HEK293T (cell line): Measurements from ENCODE around the gene NR2C1.

Experiments used
- ARNT ChIP-seq: fragments of 450-650 bp; IDR thresholded peaks from 2 replicates; pipeline ENCODE4 v1.6.1; 2017; ENCODE audit warnings: mild to moderate bottlenecking
- BHLHE40 ChIP-seq: fragments of 450-650 bp; IDR thresholded peaks from 2 replicates; pipeline ENCODE4 v1.6.1; 2016; ENCODE audit warnings: mild to moderate bottlenecking, moderate library complexity, borderline replicate concordance
- CTBP1 ChIP-seq: fragments of 450-650 bp; IDR thresholded peaks from 2 replicates; pipeline ENCODE4 v1.6.1; 2016; ENCODE audit warnings: borderline replicate concordance
- ELF4 ChIP-seq: fragments of 450-650 bp; IDR thresholded peaks from 2 replicates; pipeline ENCODE4 v1.6.1; 2017; ENCODE audit warnings: antibody characterized with exemption
- FOXA1 ChIP-seq: fragments of 450-650 bp; IDR thresholded peaks from 2 replicates; pipeline ENCODE4 v1.6.1; 2016; ENCODE audit warnings: mild to moderate bottlenecking
- FOXK2 ChIP-seq: fragments of 450-650 bp; IDR thresholded peaks from 2 replicates; pipeline ENCODE4 v1.6.1; 2016; ENCODE audit warnings: mild to moderate bottlenecking
- FOXM1 ChIP-seq: fragments of 450-650 bp; IDR thresholded peaks from 2 replicates; pipeline ENCODE4 v1.6.1; 2017; ENCODE audit warnings: mild to moderate bottlenecking, borderline replicate concordance
- HDGF ChIP-seq: fragments of 450-650 bp; IDR thresholded peaks from 2 replicates; pipeline ENCODE4 v1.6.1; 2017; ENCODE audit warnings: antibody characterized with exemption, borderline replicate concordance
- LEF1 ChIP-seq: fragments of 450-650 bp; IDR thresholded peaks from 2 replicates; pipeline ENCODE4 v1.6.1; 2017; ENCODE audit warnings: mild to moderate bottlenecking, borderline replicate concordance
- NFRKB ChIP-seq: fragments of 450-650 bp; IDR thresholded peaks from 2 replicates; pipeline ENCODE4 v1.6.1; 2016; ENCODE audit warnings: mild to moderate bottlenecking, moderate library complexity
- SP1 ChIP-seq: fragments of 450-650 bp; IDR thresholded peaks from 2 replicates; pipeline ENCODE4 v1.6.1; 2017
- SUZ12 ChIP-seq: fragments of 450-650 bp; IDR thresholded peaks from 2 replicates; pipeline ENCODE4 v1.6.1; 2016; ENCODE audit warnings: mild to moderate bottlenecking
- TARDBP ChIP-seq: fragments of 450-650 bp; IDR thresholded peaks from 2 replicates; pipeline ENCODE4 v1.6.1; 2016
- ZNF384 ChIP-seq: fragments of 450-650 bp; IDR thresholded peaks from 2 replicates; pipeline ENCODE4 v1.6.1; 2016

- TF ChIP-seq BHLHE40 (no peak), SP1 (no peak), SUZ12 (no peak), ELF4 (no peak), ARNT (no peak), FOXA1 (no peak), NFRKB (no peak), FOXM1 (no peak), HDGF (no peak), LEF1 (no peak), CTBP1 (no peak), ZNF384 (no peak), TARDBP (no peak), FOXK2 (no peak)
Measured at GRCh38 chr12:94987076-94987669, 86.2 kb downstream of the NR2C1 start.
